ENCODE results near the gene CKS1B. TPM values are rescaled to one million over a fixed set of nuclear protein-coding genes. Genes with fewer than 3 reads are reported as not detected.
"Not testable (repeated sequence)": the region's sequence is repeated elsewhere in the genome, so short reads cannot be mapped to it uniquely, and the experiment has no call there.

CKS1B gene
- total RNA-seq, 1 donor from 2014 or later: 12.6 TPM

DNA sequence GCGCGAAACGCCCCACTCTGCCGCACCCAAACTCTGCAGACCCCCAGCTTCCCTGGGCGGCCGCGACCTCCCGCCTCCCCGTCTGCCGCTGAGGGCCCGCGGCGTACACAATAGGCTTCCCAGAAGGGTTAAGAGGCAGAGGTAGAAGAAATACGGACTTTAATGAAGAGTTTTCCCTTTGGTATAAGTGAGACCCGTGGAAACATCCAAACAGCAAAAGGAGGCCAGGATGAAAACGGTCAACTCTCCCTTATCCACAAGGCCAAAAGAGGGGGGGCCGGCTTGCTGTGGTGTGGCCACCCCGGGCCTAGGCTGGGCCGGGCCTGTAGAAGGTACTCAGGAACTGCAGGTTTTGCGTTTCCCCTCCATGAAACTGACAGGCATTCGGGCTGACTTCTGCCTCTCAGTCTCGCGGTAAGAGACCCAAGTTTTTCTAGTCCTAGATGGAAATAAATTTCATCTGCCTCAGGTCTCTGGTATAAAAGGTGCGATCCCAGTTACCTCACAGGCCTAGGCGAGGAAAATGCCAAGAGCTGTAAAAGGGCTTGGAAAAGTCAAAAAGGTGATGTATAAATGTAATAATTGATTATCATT lies 12.2 kb upstream of the CKS1B start:
- FAIRE-seq (no peak), DNase-seq (ENCODE audit: low spot score in 2 of 2) (peak in 1 of 2 donors; percentile 49)

DNA sequence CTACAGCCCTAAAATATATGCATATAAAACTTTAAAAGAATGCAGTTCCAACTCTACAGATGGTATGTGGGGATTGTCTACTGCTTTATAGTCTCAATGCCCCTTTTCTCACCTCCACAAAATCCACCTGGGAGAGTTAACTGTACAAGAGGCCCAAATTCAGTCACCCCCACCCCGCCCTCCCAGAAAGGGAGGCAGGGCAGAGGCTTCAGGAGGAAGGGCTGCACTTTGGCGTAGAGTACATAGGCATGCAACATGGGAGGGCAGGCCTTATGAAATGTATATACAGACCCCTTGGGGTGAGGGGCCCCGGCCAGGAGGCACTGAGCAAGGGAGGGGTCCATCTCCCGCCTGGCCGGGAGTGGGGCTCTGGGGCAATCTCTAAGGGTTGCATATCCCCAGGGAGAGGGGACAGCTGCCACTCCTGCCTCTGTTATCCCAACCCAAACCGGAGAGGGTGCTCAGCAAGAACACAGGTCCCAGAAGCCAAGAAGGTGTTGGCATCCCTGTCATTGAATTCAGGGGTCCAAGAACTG lies 11.6 kb upstream of the CKS1B start:
- DNase-seq (ENCODE audit: low spot score in 2 of 2) (no peak), FAIRE-seq (no peak)

DNA sequence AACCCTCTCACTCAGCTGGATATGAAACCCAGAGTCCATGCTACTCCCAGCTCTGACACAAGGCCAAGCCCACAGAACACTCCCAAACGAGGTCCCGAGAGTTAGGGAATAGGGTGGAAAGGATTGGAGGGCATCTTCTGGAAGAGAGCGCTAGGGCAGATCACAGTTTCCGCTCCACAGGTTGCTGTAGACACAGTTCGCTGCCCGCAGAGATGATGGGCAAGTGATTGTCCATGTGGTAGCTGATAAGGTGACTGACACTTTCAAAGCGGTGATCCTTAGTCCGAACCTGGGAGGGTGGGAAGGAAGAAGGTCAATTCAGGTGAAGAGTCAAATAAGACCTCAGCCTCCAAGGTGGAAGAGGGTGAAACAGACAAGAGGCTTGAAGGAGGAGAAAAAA lies 10.8 kb upstream of the CKS1B start:
- DNase-seq (ENCODE audit: low spot score in 2 of 2): no peak
- no peak for FAIRE-seq

DNA sequence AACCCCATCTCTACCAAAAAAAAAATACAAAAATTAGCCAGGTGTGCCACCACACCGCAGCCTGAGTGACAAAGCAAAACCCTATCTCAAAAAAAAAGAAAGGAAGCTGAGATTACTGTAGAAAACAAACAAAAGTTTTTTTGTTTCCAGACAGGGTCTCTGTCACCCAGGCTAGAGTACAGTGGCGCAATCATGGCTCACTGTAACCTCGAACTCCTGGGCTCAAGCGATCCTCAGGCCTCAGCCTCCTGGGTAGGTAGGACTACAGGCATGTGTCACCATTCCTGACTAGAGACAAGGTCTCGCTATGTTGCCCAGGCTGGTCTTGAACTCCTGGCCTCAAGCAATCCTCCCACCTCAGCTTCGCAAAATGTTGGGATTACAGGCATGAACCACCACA lies 10.1 kb upstream of the CKS1B start:
- DNase-seq (ENCODE audit: low spot score in 2 of 2) (no peak), FAIRE-seq (no peak)

DNA sequence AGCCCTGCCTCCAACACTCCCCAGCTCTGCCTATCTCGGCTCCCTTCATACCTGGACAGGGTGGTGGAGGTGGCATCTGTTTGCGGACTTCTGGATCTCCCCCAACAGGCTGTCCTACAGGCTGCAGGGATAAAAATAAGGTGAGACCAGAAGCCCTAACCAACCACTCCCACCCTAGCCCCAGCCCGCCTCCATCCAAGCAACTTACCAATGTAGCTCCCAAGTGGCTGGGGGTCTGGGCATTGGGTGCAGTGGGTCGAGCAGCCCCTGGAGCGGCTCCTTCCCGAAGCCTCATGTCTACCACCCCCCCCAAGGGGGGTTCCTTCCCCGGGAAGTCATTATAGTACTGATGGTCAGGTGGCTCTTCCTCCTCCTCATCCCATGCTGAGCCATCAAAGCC lies 8.4 kb upstream of the CKS1B start:
- FAIRE-seq: no peak
- no peak for DNase-seq (ENCODE audit: low spot score in 2 of 2)

DNA sequence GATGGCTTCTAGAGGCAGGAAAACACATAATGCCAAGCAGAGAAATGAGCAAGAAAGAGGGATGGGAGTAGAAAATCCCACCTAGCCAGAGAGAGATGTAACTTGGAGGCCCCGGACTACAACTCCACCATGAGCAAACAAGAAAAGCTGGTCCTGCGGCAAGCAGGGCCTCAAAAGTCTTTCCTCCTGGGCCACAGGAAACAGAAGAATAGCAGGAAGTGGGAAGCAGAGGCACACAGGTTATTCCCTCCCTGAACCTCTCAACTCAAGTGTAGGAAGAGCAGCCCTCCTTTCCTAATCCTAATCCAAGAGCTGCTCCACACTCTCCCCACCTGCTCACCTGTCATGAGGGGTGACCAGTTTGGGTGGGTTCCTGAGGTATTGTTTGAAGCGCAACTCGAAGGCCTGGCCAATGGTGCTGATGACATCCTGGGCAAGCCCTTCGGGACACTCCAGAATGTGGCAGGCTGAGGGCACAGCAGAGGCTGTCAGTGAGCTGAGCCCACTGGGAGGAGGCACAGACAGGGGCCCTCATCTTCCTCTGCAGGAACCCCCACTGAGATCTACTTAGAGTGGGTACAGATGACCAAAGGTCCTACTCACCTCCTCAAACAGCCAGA lies 7.0 kb upstream of the CKS1B start:
- DNase-seq (ENCODE audit: low spot score in 2 of 2): no peak
- FAIRE-seq: no peak

DNA sequence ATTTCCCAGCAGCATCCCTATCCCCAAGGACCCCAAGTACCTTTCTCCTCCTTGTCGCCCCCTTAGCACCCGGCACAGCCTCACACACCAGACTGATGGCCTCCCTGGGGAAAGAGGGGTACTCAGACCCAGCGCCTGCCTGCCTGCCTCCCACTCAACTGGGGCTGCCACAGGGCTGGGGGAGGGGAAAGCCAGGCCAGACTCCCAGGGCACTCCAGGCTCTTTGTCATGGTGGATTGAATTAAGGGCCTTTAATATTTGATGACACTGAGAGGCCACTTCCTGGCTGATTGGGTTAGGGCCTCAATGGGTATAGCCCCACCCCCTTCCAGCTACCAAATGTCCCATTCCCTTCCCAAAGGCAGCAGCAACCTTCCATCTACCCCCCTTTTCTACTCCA lies 5.8 kb upstream of the CKS1B start:
- no peak for DNase-seq (ENCODE audit: low spot score in 2 of 2)
- FAIRE-seq: no peak

DNA sequence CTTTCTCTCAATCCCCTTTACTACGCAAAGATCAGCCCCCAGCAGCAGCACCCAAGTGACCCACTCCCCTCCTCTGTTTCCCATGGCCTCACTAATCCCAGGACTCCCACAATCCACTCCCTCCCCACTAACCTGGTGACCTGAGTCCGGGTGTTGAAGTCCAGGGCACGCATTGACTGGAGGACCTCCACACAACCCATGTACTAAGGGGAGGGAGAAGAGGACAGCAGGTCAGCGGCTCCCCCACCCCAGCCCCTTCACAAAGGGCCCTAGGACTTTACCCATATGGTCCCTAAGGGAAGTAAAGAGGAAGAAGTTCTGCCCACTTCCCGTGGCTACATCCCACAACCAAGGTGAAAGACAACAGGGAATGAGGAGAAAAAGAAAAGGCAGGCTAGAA lies 5.2 kb upstream of the CKS1B start:
- no peak for FAIRE-seq
- DNase-seq (ENCODE audit: low spot score in 2 of 2): no peak

DNA sequence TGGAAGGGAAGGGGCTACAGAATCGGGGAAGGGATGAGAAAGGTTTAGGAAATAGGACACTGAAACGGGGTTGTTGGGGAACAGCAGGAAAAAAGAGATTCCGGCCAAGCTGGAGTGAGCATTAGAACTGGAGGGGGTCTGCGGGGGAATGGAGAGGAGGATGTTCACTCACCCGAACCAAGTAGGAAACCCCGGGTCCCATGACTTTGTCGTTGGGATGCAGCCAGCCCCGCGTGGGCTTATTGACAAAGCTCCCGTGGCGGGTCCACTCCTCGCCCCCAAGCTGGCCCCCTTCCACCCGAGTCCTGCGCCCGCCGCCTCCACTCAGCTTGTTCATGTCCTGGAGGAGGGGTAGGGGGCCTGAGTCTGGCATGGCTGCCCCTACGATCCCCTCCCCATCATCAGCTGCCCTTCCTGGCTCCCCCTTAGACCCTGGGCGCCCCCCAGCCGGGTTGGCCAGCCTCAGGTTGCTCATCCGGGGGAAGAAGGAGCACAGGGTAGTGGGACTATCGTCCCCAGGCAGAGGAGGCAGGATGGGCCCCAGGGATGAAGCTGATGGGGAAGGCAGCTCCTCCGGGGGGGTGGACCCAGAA lies 4.5 kb upstream of the CKS1B start:
- DNase-seq (ENCODE audit: low spot score in 2 of 2): no peak
- FAIRE-seq: no peak

DNA sequence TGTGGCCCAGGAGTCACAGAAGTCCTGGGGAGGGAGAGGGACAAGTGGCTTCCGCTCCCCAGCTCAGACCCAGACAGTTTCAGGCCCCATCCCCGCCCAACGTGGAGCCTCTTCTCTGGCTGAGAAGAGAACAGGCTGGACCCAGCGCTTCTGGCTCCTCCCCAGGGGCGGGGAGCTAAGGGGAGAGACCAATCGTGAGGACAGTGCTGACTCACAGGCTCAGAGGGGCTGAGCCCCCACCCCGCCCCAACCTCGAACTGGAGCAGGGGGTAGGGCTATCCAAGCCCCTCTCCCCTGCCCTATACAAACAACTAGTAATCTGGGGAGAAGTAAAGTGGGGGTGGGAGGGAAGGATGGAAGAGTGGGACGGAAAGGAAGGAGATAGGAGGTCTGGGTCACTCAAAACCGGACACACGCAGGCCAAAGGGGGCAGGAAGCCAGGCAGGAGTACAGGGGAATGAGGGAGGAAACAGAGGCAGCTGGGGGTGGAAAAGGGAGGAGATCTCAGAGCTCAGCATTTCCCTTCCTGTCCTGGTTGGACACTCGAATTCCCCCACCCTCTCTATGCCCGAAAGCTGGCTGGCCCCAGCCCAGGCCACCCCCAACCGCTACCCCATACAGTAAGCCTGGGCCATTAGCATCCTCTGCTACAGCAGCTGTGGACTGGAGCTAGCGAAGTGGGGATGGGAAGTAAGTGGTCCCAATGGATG lies 3.7 kb upstream of the CKS1B start, which contains the start of gene SHC1:
SHC1 (minus strand) TSS at position 117 of the 710 bp plus-strand sequence. CDS start 221 bp downstream, outside the sequence.
- DNase-seq (ENCODE audit: low spot score in 2 of 2): peak; percentile 63 to 92
- no peak for FAIRE-seq

DNA sequence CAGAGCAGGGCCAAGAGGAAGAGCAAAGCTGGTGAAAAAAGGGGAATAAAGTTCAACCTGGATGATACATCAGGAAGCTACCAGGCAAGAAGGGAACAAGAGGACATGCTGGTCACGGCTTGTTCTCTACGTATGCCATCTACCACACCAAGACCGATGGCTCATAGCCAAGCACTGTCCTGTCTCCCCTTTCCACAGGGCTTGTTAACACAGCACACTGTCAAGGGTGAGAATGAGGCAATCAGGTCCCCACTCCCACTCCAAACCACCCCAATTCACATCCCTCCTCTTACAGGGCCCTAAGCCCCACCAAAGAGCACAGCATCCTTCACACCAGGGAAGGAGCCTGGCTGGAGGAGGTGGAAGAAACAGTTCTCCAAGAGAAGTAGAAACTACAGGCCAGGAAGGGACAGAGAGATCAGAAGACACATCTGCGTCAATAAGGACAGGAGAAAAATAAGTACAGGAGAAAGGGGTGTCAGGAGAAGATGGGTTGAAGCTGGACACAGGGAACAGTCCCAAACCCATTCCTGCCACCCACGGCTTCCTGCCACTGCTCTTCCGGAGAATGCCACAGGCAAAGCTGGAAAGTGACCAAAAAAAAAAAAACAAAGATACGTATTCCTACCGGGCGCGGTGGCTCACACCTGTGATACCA lies 3.0 kb upstream of the CKS1B start:
- FAIRE-seq: no peak
- no peak for DNase-seq (ENCODE audit: low spot score in 2 of 2)

DNA sequence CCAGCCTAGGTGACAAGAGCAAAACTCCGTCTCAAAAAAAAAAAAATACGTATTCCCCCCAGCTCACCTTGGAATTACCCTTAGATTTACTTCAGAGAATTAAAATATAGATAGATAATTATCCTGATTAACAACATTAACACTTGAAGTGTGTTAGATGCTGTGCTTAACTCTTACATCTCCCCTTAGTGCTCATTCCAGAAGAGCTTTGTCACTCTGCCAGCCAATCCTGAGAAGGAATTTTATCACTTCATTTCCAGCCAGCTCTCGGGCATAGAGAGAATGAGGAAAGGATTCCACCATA lies 2.3 kb upstream of the CKS1B start:
- no peak for DNase-seq (ENCODE audit: low spot score in 2 of 2)
- FAIRE-seq: no peak

DNA sequence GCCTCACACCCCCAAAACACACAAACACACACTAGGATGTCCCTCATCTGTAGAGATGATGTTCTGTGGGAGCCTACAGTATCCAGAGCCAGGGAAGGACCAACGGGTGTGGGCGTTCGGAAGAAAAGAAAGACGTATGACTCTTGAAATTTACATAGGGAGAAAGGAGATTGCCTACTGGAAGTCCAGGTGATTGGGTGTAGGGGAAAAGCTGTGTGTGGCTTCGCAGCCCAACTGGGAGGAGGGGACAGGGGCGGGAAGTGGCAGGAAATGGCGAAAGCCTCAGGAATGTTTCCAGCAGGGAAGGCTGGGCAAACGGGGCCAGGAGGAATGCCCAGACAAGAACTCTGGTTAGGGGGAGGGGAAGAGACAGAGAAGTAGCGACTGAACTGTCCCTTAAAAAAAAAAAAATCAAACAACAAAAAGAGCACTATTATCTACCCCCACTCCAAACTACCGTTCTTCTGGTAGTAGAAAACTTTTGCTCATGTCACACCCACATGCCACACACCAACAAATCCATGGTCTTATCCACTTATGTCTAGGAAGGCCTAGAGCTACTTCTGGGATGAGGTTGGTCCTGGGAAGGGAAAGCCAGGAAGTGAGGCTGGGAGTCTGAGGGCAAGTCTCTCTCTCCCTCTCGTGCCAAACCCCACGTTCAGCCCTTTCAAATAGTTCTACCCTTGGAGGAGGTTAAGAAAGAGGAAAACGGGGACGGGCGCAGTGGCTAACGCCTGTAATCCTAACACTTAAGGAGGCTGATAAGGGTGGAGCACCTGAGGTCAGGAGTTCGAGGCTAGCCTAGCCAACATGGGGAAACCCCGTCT lies 1.8 kb upstream of the CKS1B start:
- FAIRE-seq (no peak), DNase-seq (ENCODE audit: low spot score in 2 of 2) (no peak)

DNA sequence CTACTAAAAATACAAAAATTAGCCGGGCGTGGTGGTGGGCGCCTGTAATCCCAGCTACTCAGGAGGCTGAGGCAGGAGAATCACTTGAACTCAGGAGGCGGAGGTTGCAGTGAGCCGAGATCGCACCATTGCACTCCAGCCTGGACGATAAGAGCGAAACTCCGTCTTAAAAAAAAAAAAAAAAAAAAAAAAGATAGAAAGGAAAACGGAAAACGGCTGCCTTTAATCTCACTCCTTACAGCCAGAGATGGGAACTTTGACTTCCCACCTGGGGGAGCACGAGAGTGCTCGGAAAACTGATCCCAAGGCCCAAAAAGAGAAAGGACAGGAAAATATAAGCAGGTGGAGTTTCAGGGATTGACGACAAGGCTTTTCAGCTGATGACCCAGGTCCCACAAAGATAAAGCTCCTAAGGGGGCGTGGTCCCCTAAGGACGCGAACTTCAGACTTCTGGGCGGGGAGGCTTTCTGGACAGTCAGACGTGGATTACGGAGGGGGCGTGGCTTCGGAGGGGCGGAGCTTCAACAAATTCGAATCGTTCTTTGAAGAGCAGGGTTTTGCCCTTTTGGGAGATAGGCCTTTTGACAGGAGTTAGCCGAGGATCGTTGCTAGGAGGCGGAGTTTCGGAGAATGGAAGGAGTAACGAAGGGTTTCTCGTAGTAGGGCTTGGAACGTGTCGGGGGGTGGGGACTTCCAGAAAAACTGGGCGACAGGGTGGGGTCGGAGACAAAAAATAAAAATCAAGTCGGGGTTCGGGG lies 958 bp upstream of the CKS1B start:
- FAIRE-seq (no peak), DNase-seq (ENCODE audit: low spot score in 2 of 2) (peak; percentile 57 to 73)

DNA sequence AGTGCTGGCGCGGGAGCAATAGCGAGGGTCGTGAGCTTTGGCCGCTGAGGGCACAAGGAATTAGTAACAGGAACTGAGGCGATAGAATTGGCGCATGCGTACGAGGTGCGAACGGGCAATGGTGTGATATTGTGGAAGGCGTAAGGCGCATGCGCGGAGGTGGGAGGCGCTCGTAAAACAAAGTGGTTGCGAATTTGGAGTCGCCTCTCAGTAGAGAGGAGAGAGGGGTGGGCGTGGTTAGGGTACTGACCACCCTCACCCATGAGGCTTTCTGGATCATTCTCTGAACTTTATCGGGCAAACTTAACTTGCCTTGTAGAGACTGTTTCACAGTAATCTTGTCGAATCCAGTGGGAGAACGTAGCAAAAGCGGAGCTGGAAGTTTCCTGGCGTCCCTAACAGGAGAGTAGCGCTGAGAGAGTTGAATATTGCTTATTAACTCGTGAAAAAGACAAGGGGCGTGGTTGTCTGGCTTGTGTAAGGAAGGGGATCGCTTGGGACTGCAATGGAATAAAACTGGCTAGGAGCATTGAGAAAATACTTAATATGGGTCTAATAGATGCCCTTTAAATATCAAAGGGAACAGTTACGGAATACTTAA lies 427 bp downstream of the CKS1B start:
- FAIRE-seq (no peak), DNase-seq (ENCODE audit: low spot score in 2 of 2) (peak; percentile 52 to 68)

DNA sequence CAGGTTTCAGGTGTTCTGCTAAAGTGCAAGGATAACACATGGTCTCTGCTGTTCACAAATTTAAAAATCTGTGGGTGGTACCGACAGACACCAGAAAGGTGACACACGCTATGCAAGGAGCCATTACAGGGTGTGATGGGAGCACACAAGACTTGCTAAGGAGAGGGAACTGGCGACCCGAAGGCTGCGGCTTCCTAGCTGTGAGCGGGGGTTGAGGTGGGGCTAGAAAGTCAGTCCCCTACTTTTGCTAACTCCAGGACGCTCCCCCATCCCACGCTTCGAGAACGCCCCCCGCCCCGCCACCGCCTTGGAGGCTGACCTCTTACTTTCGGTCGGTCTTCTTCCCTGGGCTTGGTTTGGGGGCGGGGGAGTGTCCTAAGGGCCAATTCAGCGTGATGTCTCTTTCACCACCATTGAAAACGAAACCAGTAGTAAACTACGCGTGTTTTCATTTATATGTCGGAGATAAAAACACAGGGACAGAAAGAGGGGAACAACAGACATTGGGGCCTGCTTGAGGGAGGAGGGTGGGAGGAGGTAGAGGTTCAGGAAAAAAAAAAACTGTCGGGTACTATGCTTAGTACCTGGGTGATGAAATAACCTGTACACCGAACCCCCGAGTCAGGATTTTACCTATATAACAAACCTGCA lies 1.1 kb downstream of the CKS1B start:
- FAIRE-seq (no peak), DNase-seq (ENCODE audit: low spot score in 2 of 2) (no peak)

DNA sequence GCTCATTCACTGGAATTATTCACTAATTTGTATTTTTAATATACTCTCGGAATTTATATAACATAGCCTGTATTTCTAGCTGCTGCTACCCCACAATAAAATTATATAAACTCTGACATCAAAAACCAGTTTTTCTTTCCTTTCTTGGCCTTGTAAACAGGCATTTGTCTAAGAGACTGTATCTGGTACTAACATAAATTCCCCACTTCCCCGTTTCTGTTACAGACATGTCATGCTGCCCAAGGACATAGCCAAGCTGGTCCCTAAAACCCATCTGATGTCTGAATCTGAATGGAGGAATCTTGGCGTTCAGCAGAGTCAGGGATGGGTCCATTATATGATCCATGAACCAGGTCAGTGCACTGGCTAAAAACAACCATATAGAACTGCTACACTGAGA lies 3.3 kb downstream of the CKS1B start:
- not testable (repeated sequence) for FAIRE-seq; DNase-seq (ENCODE audit: low spot score in 2 of 2)

DNA sequence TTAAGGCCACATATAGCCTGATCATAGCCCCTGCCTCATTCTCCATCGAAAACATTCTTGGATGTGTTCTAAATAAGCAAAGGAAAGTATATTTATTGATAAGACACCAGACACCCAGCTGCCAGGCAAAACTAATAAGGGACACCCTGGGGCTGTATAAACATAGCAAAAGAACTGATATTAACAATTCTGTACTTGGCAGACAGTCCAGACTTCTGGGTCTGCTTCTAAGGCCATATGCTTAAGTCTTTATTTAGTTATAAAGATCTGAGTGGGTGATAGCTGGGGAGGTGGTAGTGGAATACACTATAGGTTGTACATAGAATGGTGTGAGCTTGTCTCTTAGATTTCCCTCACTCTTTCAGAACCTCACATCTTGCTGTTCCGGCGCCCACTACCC lies 3.9 kb downstream of the CKS1B start:
- FAIRE-seq (no peak), DNase-seq (ENCODE audit: low spot score in 2 of 2) (no peak)

All from frontal cortex (tissue), 4 donors.